ENCODE results near the gene TMEM147. TPM values are rescaled to one million over a fixed set of nuclear protein-coding genes. Genes with fewer than 3 reads are reported as not detected.
A peak's percentile ranks its signal among the peaks of the same experiment; 100 is the strongest.

The TMEM147 gene, protein sequence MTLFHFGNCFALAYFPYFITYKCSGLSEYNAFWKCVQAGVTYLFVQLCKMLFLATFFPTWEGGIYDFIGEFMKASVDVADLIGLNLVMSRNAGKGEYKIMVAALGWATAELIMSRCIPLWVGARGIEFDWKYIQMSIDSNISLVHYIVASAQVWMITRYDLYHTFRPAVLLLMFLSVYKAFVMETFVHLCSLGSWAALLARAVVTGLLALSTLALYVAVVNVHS
- 10 to 100 TPM; 61.4 to 87.7 (median 66.8) TPM for total RNA-seq
- polyA plus RNA-seq: 100 to 1,000 TPM in 1 of 2 donors, 10 to 100 TPM in 1; 80.9 to 105 TPM
- long read RNA-seq, donor 1, transcript TMEM147-201 (7 exons, 899 nt): major isoform, 43 of 66 reads
- long read RNA-seq, donor 1, partial matches to known transcripts: 1 of 66 reads
- long read RNA-seq, donor 1, other reads (novel, unspliced or antisense): 11 of 66 reads
- long read RNA-seq, donor 2, transcript TMEM147-201 (7 exons, 899 nt): major isoform, 80 of 151 reads
- long read RNA-seq, donor 2, partial matches to known transcripts: 60 of 151 reads
- long read RNA-seq, donor 2, other reads (novel, unspliced or antisense): 0 of 151 reads
- long read RNA-seq, donor 3, transcript TMEM147-202 (6 exons, 935 nt): minor isoform, 6 of 158 reads
- long read RNA-seq, donor 3, transcript TMEM147-201 (7 exons, 899 nt): major isoform, 84 of 158 reads
- long read RNA-seq, donor 3, partial matches to known transcripts: 5 of 158 reads
- long read RNA-seq, donor 3, other reads (novel, unspliced or antisense): 62 of 158 reads

DNA sequence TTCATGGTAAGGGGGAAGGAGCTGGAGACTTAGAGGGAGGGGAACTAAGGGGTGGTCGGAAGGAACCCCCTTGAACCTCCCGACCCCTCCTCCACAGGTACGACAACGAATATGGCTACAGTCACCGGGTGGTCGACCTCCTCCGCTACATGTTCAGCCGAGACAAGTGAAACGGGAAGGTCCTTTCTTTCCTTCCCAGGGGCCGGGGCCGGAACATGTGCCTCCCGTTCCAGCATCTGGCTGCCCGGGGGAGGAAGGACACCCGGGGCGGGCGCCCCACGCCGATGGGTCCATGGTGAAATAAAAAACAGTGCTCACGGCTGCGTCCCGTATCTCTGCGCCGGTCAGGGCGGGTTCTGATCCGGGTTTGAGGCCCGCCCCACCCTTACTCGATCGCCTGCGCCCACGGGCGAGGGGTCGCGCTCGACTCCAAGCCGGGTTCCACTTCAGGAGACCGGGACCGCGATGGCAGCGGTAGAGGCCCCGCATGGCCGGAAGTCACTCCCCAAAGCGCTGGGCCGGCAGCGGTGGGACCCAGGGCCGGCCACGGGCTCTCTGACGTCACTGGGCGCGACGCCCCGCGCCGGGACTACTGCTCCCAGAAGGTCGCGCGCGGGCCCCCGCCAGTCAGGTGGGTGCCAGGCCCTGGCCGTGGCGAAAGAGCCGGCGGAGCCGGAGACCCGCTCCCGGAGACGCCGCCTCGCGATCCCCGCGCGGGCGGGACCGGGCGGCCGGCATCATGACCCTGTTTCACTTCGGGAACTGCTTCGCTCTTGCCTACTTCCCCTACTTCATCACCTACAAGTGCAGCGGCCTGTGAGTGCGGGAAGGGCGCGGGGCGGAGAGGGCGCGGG lies at the start of gene TMEM147:
TMEM147 (plus strand) TSS at position 626 of the 854 bp plus-strand sequence; CDS start at position 740, 114 bp downstream.
- H3K4me3 ChIP-seq: peak within 1 kb of the TSS; percentile 72
- H3K4me1 ChIP-seq (ENCODE audit: insufficient read depth): peaks cover 10% of the 10 kb centered on the region
- WGBS, 3 donors: 0 to 1% (median 0%) methylated on average over 80 to 85 of the region's 85 CpGs
- intact Hi-C loops (cut with DNase I): loop anchor here in 2 of 4 donors (5.0 to 10.0 kb wide), 2 partner anchors 70 to 172 kb away; partner anchors contain the start of genes KMT2B (in 2 of the 2) and HAUS5 (in 1 of the 2)
- H3K9me3 ChIP-seq: no peaks in the 10 kb centered on the region
- DNase-seq: peak; percentile 93 to 96 (median 95)
- peak within 1 kb of the TSS; percentile 44 to 53 for H3K27ac ChIP-seq
- no peaks in the 10 kb centered on the region for H3K27me3 ChIP-seq
- TF ChIP-seq EP300 (IDR thresholded peaks at IDR 0.05) (no peak), POLR2A (IDR thresholded peaks at IDR 0.05) (peak; percentile 58)
- TF ChIP-seq, protein P1, sequence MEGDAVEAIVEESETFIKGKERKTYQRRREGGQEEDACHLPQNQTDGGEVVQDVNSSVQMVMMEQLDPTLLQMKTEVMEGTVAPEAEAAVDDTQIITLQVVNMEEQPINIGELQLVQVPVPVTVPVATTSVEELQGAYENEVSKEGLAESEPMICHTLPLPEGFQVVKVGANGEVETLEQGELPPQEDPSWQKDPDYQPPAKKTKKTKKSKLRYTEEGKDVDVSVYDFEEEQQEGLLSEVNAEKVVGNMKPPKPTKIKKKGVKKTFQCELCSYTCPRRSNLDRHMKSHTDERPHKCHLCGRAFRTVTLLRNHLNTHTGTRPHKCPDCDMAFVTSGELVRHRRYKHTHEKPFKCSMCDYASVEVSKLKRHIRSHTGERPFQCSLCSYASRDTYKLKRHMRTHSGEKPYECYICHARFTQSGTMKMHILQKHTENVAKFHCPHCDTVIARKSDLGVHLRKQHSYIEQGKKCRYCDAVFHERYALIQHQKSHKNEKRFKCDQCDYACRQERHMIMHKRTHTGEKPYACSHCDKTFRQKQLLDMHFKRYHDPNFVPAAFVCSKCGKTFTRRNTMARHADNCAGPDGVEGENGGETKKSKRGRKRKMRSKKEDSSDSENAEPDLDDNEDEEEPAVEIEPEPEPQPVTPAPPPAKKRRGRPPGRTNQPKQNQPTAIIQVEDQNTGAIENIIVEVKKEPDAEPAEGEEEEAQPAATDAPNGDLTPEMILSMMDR (IDR thresholded peaks at IDR 0.05): no peak
- no peaks in the 10 kb centered on the region for H3K36me3 ChIP-seq

DNA sequence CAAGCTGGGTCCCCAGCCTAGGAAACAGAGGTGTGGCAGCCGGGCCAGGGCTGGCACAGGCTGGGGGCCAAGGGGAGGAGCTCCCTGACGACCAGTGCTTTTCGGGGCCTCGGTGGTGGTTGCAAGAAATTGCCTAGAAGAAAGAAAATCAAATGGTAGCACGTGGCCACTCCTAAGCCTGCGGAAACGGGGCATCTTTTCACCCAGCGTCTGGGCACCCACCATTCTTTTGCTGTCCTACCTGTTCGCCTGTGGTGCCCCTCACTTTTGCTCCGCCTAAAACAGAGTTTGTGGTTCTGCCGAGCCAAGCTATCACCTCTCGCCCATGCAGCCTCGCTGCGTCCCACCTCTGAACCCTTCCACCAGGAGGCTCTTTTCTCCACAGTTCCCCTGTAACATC lies 48.0 kb upstream of the TMEM147 start:
- H3K4me1 ChIP-seq (ENCODE audit: insufficient read depth): no peaks in the 10 kb centered on the region
- H3K36me3 ChIP-seq: no peaks in the 10 kb centered on the region
- no peak overlapping the region for H3K27ac ChIP-seq
- no peak overlapping the region for H3K4me3 ChIP-seq
- no peaks in the 10 kb centered on the region for H3K27me3 ChIP-seq
- intact Hi-C loops (cut with DNase I): loop anchor here (5.0 to 10.0 kb wide), 3 partner anchors 143 to 153 kb away; partner anchors contain the start of genes FFAR1 (in 1 of the 4) and FFAR3 (in 1 of the 4)
- no peak for DNase-seq
- no peak for TF ChIP-seq POLR2A (IDR thresholded peaks at IDR 0.05)
- TF ChIP-seq EP300 (IDR thresholded peaks at IDR 0.05): no peak
- TF ChIP-seq, protein P1 (IDR thresholded peaks at IDR 0.05): no peak
- 73 to 78% (median 75%) methylated on average over 14 of the region's 14 CpGs for WGBS, 3 donors
- H3K9me3 ChIP-seq: no peaks in the 10 kb centered on the region

DNA sequence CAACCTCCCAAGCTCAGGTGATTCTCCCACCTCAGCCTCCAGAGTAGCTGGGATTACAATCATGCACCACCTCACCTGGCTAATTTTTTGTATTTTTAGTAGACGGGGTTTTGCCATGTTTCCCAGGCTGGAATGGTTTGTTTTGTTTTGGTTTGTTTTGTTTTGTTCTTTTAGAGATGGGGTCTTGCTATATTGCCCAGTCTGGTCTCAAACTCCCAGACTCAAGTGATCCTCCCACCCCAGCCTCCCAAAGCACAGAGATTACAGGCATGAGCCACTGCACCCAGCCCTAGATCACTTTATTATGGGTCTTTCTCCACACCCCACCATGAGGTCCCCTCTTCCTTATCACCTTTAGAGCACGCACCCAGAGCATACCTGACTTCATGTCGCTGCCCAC lies 47.2 kb upstream of the TMEM147 start:
- TF ChIP-seq, protein P1 (IDR thresholded peaks at IDR 0.05): no peak
- TF ChIP-seq EP300 (IDR thresholded peaks at IDR 0.05): no peak
- TF ChIP-seq POLR2A (IDR thresholded peaks at IDR 0.05): no peak
- Histone ChIP-seq H3K27ac (no peak overlapping the region), H3K36me3 (no peaks in the 10 kb centered on the region), H3K4me3 (no peak overlapping the region), H3K4me1 (ENCODE audit: insufficient read depth) (no peaks in the 10 kb centered on the region), H3K9me3 (no peaks in the 10 kb centered on the region), H3K27me3 (no peaks in the 10 kb centered on the region)
- intact Hi-C loops (cut with DNase I): loop anchor here (5.0 to 10.0 kb wide), 3 partner anchors 143 to 153 kb away; partner anchors contain the start of genes FFAR1 (in 1 of the 4) and FFAR3 (in 1 of the 4)
- 73 to 93% (median 86%) methylated on average over 3 of the region's 3 CpGs for WGBS, 3 donors
- DNase-seq: no peak
